Measurements from ENCODE around the gene FGFR3. TPM values are rescaled to one million over a fixed set of nuclear protein-coding genes. Genes with fewer than 3 reads are reported as not detected.

Gene FGFR3
- total RNA-seq, 1 donor from 2014 or later = 6.9 TPM

DNA sequence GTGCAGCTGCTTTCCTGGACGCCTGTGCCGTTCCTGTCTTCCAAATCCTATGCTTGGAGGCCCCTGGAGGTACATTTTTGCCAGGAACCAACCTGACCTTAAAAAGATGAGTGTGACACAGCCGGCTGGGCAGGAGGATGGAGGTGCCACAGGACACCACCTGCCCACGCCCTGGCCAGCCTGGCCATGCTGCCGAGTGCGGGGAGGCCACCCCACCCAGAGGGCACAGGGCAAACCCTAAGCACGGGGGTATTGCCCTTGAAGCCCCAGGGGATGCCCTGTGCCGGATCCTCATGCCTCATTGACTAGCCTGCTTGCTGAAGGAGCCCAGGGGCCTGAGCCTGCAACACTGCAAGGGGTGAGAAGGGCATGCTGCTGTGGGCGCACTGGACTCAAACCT lies 20.1 kb downstream of the FGFR3 start:
- DNase-seq (ENCODE audit: low spot score in 2 of 2) (no peak), FAIRE-seq (no peak)

DNA sequence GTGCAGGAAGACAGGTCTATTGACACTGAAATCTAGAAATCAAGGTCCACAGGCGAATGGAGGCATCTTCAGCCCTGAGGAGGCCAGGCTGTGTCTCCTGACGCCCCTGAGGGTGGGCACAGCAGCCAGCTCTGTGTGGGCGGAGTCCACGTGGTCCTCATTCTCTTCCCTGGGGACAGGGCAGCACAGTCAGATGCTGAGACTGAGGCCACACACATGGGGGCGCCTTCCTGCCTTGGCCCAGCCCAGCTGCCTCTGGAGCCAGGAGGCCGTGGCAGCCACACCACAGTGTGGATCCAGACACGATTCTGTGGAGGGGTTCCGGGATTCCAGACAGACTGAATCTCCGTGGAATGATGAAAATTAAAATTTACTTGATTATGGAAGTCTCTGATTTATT lies 20.8 kb downstream of the FGFR3 start:
- FAIRE-seq = no peak
- DNase-seq (ENCODE audit: low spot score in 2 of 2) = no peak

DNA sequence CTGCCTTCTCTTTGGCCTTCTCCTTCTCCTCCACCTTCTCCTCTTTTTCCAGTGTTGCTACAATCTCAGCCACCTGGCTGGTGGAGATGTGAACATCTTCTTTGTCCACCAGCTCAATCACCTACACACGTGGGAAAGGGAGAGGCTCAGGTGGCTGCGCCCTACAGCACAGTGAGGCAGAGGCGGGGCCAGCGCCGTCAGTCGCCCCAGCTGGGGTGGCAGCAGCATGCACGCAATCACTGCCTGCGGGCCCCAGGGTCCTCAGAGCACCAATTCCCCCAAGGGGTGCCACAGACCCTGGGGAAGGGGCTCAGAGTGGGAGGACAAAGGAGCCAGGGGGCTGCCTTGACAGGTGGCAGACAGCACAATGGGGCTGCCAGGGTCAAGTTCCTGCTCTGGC lies 21.4 kb downstream of the FGFR3 start:
- FAIRE-seq = no peak
- DNase-seq (ENCODE audit: low spot score in 2 of 2) = no peak

DNA sequence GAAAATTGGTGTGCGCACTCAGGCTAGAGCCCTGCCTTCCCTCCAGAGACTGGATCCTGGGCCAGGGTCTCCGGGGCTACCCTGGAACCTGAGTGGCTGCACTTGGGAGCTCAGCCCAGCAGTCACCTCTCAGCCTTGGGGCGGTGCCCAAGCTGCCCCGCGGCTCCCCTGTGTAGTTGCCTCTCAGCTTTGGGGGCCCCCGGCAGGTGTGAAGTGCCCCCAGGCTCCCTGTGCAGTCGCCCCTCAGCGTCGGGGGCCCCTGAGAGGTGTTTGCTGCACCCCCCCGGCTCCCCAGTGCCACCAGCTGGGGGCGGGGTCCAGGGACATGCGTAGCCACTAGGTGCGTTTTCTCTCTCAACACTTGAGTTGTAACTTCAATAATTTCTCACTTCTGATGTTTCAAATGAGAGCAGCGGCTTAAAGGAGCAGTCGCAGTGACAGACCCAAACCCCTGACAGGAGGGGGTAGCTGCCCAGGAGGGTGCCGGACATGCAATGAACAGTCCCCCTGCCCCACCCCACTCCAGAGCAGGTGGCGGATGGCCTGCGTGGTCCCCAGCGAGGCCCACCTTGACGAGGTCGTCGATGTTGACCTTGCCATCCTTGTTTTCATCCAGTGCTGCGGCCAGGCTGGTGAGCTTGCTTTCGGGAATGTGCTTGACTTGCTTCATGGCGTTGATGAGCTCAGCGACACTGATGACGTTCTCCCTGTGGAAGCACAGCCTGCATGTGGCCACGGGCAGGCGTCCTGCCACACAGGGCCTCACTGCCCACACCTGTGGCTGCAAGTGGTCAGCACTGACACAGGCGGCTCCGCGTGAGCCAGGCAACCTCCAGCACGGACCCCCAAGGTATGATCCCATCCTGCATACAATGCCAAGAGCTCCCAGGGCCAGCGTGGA lies 22.3 kb downstream of the FGFR3 start:
- no peak for DNase-seq (ENCODE audit: low spot score in 2 of 2)
- FAIRE-seq = no peak

DNA sequence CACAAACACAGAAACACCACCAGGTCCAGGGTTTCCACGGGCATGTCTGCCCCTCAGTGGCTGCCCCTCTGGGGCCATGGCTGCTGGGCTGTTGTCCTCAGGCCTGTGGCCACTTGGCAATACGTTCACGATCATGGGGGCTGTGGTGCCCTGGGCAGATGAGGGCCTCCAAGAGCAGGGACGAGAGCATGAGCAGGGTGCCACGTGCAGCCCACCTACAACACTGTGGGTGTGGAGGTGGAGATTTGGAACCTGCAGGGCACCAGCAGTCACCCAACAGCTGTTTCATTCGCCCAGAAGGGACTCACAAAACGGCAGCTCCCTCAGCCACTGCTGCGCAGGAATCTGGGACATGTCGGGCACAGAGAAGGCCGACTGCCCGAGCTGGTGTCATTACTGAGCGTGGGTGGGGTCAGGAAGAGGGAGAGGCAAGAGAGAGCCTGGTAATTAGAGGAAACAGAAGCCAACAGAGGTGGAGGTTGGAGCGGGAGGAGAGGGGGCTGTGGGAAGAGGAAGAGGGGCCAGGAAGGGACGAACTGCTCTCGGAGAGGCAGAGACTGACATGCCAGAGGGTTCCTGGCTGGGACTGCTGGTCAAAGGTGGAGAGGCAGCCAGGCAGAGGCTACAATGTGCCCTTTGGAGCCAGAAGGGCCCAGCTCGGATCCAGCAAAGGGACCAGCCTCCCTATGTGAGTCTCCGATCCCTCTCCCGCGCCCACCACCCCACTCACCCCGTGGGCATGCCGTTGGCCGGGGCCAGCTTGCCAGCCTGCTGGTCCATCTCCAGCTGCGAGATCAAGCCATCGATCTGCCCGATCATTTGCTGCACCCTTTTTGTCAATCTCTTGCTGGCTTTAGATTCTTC lies 23.1 kb downstream of the FGFR3 start:
- FAIRE-seq = no peak

DNA sequence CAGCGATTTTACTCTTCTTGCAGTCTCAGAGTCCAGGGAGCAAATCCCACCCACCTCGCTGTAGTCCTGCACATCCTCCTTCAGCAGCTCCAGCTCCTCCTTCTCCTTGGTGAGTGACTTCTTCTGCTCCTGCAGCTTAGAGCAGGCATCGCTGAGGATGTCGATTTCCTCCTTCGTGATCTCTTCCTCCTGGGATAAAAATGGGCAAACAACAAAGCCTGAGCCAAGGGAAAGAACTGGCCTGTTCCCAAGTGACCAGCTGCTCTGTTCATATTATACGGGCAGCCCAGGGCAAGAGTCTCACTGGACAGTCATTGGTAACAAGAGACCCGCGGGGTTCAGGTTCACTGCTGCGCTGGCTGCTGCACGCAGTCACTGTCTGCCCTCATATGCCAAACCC lies 26.2 kb downstream of the FGFR3 start:
- FAIRE-seq (no peak), DNase-seq (ENCODE audit: low spot score in 2 of 2) (no peak)

More for the DNA sequence above, 23.1 kb downstream of the FGFR3 start:
- DNase-seq (ENCODE audit: low spot score in 2 of 2) = no peak

DNA sequence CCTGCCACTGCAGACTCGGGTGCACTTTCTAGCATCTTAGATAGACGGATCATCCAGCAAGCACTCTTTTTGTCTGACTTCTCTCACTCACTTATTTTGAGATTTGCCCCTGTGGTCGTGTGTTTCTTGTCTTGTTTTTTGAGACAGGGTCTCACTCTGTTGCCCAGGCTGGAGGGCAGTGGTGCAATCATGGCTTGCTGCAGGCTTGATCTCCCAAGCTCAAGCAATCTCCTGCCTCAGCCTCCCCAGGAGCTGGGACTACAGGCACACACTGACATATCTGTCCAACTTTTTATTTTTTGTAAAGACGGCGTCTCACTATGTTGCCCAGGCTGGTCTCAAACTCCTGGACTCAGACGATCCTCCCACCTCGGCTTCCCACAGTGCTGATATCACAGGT lies 26.7 kb downstream of the FGFR3 start:
- DNase-seq (ENCODE audit: low spot score in 2 of 2) (no peak), FAIRE-seq (no peak)

DNA sequence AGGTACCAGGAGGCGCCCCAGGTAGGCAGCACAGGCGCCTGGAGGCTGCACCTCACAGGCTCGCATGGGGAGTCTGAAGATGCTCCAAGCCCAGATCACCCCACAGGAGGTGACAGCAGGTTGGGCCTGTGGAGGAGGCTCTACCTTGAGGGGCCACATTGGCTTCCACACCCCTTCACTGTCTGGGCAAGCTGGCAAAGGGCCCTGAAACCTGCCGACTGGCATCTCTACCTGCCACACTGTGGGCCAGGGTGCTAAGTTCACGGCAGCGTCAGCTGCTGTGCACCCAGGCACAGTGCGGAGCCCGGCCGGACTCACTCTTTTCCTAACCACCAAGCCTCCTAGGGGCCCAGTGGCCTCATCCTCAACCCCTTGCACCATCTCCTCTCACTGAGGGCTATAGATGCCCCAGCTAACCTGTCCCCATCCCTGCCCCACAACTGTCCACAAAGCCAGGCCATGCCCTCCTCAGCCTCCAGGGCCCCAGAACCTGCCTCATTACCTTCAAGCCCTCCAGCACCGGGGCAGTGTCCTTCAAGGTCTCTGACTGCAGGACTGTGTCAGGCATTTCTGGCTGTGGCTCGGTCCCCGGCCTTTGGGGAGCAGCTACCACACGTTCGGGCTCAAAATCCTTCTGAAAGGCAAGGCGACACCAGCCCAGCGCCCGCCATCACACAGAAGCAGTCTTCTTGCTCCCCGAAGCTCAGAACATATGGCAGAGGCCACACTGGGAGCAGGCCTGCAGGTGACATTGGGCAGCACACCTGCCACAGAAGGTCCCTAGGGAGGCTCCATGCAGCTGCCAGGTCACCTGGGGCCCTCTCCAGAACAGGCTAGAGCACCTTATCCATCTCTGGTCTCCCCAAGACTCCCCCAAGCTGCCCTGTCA lies 28.8 kb downstream of the FGFR3 start:
- no peak for FAIRE-seq

DNA sequence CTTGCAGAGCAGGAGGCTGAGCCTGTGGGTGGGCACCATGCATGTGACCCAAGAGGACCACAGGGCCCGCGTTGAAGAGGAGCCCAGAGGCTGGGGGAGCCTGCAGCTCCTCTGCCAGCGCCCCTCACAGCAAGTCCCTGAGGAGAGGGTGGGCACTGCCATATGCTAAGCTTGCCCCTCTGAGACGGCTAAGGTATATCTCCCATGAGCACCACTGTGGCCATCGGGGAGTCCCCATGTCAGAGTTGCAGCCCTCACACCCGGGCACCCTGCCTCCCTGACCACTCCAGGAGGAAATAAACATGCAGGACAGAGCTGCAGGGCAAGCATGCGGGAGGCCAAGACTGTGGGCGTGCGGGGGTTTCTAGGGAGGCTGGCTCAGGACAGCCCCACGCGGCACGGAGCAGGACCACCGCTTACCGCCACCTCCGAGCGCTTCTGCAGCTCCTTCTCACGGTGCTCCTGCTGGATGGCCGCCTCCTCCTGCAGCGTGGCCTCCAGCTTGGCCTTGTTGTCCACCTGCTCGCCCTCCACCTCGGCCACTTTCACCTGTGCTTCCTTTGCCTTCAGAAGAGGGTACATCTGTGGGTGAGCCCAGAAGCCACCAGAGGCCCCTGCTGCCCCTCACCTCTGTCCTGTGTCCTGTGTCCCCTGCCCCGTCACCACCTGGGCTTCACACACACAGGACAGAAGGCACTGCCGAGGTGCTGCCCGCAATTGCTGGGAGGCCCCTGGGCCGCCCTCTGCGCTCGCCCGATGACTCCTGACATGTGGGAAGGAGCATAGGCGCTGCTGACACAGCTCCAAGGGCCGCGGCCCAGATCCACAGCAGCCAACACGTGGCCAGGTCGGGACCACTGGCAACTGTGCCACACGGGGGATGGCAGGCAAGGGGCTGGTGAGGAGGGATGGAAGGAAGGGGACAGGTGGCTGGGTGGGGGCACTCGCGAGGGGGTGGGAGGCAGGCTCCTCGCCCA lies 29.8 kb downstream of the FGFR3 start:
- no peak for FAIRE-seq
- no peak for DNase-seq (ENCODE audit: low spot score in 2 of 2)

More for the DNA sequence above, 28.8 kb downstream of the FGFR3 start:
- DNase-seq (ENCODE audit: low spot score in 2 of 2) = no peak

DNA sequence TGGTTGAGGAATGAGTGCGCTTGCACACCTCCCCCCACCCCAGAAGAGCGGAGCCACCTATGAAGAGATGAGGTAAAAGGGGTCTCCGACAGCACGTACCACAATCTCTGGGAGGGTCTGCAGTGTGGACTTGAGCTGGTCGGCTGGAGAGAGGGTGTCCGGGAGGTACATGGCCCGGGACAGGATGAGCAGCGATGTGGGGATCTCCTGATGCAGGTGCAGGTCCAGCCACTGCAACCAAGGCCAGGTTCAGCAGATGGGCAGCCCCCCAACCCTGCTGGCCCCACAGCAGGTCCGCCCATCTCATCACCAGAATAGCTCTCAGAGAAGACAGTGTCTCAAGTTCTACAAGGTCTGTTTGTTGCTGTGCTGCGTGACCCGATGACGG lies 30.4 kb downstream of the FGFR3 start:
- no peak for DNase-seq (ENCODE audit: low spot score in 2 of 2)
- FAIRE-seq = no peak

DNA sequence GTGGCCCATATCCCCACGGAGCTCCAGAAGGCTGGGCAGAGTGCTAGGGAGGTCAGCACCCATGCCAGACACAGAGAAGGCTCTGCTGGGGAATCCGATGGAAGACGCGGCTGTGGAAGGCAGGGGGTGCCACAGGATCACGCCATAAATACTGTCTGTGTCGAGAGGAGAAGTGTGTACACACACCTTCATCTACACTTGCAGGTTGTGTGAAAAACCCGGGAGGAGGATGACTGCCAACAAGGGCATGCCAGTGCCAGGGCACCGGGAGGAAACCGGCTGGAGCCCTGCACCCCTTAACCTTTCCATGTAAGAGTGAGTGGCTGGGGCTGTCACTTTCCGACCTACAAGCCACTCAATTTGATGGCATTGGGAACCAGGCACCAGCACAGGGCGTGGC lies 31.7 kb downstream of the FGFR3 start:
- FAIRE-seq = no peak

DNA sequence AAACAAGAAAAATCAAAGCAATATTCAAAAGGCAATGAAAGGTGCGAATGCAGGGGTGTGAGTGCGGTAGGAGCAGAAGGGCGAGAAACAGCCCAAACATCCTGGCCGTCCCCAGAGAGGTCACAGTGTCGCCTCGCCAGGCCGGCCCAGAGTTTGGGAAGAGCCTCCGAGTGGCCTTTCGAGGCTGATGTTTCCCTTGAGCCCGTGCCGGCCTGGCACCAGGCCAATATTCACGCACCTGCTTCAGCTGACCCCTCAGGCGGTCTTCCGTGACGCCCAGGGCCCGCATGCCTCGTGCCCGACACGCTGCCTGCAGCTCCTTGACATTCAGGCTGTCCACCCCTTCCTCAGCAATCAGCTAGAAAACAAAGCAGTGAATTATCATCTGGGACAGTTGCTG lies 32.2 kb downstream of the FGFR3 start:
- no peak for DNase-seq (ENCODE audit: low spot score in 2 of 2)
- no peak for FAIRE-seq

More for the DNA sequence above, 31.7 kb downstream of the FGFR3 start:
- no peak for DNase-seq (ENCODE audit: low spot score in 2 of 2)

DNA sequence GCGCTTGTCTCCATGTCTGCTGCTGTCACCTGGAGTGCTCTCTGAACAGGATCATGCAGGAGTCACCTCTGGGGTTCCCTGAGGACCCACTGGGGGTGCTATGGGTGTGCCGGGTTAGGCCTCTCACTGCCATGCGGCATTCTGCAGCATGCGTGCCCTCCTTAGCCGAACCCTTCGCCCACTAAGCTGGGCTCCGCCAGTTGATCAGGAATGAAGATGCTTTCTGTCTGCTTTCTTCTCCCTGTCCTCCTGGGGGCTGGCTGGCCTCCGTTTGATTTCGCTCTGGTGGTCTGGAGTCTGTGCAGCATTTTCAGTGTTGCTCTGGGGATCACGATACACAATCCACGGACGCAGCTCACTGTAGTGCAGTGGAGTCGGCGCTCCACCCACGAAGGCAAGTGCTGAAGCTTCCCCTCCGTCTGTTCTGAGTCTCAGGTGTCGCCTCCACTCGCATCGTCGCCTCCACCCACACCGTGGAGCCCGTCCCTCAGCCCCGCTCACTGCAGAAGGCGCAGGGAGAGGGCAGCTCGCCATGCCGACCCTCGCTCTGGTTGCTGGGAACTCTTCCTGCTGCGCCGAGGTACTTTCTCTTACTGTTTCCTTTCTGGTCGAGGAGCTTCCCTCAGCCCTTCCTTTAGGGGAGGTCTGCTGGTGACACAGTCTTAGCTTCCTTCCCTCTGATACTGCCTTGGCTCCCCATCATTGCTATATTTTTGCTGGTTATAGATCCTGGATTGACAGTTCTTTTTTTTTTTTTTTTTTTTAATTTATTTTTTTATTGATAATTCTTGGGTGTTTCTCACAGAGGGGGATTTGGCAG lies 33.6 kb downstream of the FGFR3 start:
- DNase-seq (ENCODE audit: low spot score in 2 of 2) = no peak
- FAIRE-seq = no peak

DNA sequence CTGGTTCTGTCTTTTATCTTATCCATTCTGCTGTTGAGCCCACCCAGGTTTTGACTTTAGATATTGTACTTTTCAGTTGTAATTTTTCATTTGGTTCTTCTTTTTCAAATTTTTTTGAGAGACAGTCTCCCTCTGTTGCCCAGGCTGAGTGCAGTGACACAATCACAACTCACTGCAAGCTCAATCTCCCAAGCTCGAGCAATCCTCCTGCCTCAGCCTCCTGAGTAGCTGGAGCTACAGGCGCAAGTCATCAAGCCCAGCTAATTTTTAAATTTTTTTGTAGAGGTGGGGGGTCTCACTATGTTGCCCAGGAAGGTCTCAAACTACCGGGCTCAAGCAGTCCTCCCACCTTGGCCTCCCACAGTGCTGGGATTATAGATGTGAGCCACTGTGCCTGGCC lies 37.1 kb downstream of the FGFR3 start:
- DNase-seq (ENCODE audit: low spot score in 2 of 2) = no peak
- FAIRE-seq = no peak

DNA sequence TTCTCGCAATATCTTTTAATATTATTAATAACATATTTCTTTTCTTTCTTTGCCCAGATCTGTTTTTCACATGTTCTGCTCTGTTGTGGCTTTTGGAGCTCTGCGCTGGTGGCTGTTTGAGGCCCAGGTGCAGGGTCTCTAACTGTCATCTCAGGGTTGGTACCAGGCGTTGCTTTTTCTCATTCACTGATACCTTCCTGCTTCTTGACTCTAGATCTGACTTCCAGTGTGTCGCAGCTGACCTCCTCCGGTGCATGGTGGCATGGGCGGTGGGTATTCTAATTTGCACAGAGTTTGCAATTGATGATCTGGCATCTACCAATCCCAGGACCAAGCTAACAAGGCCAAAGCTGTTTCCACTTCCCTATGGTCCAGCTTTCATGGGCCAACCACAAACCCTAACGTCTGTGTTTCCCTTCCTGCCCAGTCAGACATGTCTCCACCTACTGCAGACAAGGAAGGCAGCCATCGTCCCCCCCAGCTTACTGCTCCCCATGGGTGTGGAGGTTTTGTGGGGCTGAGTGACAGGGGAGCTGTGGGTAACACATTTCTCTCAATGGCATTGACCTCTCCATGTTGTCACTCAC lies 37.6 kb downstream of the FGFR3 start:
- DNase-seq (ENCODE audit: low spot score in 2 of 2) (no peak), FAIRE-seq (no peak)

DNA sequence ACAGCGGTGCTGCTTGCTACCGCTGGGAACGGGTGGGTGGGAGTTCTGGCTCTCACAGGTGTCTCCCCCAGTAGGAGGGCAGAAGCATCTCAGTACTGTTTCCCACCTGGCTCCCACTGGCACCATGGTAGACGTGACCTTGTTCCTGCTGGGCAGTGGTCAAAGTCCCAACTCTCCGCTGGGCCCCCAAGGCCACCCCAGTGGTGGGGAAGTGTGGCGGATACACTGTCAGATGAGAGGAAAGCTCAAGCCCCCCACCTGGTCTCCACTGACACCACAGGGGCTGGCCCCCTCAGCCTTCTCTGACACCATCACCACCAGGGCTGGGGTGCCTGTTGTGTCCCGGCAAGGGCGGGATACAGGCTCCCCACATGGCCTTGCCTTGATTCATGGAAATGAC lies 38.2 kb downstream of the FGFR3 start:
- DNase-seq (ENCODE audit: low spot score in 2 of 2) = no peak
- FAIRE-seq = no peak

DNA sequence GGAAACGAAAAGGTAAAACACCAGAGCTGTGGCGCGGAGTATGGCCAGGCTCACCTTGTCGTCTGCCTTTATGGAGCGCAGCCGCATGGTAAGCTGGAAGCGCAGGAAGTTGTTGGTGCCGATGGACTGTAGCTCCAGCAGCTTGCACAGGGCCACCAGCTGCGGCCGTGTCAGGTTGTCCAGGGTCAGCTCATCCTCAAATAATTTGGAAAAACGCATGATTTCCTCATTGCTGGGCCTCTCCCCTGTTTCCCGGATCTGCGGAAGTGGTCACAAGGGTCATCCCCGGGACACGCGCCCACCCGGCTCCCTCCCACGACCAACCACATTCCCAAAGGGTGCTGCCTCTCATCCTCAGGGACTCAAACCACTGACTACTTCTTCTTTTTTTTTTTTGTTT lies 39.6 kb downstream of the FGFR3 start:
- FAIRE-seq (no peak), DNase-seq (ENCODE audit: low spot score in 2 of 2) (no peak)
